SIG-M5 treated with dmso at 0.1 percent for 504 hours (cell line): ENCODE results near the gene APOOL.
"Not testable (repeated sequence)": the region's sequence is repeated elsewhere in the genome, so short reads cannot be mapped to it uniquely, and the experiment has no call there.

ENCODE experiments used
- DNase-seq: peaks from one replicate; lab custom pipeline; 2025; ENCODE audit not compliant: unreplicated experiment; lab: John Stamatoyannopoulos, UW

Gene APOOL

DNA sequence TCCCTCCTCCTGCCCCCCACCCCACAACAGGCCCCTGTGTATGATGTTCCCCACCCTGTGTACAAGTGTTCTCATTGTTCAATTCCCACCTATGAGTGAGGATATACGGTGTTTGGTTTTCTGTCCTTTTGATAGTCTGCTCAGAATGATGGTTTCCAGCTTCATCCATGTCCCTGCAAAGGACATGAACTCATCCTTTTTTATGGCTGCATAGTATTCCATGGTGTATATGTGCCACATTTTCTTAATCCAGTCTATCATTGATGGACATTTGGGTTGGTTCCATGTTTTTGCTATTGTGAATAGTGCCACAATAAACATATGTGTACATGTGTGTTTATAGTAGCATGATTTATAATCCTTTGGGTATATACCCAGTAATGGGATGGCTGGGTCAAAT is 73.6 kb downstream of the APOOL start:
- not testable (repeated sequence) for DNase-seq

DNA sequence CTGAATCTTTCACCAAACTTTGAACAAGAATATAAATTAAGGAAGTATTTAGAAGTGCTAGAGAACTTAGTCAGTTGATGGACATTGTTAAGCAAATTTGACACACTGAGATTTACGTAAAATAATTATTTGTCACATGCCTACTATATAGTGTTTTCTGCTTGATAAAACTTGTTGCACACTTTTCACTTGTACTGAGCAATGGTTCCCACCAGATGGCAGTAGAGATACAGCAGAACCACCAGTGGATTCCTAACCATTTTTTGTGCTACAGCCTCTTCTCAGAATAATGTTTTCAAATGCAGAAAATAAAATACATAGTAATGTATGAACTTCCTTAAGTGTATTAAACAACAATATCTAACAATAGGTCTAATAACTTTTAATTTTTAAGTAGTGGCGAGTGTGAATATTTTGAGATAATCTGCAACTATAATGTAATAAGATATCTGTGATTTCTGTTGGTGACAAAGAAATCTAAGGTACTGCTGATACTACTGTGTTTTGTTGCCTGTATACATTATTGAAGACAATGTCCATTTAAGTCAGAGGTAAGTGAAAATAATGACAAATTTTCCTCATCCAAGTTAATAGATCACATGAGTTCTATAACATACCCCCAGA is 81.2 kb downstream of the APOOL start:
- peak; percentile 15 for DNase-seq

DNA sequence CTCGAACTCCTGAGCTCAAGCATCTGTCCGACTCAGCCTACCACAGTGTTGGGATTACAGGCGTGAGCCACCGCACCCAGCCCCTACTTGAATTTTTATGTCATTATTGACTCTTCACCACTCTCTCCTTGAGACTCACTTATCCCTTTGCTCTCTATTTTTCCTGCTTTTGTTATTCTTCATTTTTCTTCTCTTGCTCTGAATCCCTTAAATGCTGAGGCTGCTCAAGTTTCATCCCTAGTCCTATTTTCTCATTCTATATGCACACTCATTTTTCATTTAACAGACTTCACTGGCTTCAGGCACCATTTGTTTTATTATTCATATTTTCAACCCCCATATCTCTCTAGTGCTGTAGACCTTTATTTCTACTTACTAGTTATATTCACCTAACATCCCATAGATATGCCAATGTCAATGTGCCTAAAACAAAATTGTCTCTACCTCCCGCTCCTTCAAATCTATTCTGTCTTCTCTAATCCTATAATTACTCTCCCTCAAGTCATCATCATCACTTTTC is 85.7 kb downstream of the APOOL start:
- no peak for DNase-seq

DNA sequence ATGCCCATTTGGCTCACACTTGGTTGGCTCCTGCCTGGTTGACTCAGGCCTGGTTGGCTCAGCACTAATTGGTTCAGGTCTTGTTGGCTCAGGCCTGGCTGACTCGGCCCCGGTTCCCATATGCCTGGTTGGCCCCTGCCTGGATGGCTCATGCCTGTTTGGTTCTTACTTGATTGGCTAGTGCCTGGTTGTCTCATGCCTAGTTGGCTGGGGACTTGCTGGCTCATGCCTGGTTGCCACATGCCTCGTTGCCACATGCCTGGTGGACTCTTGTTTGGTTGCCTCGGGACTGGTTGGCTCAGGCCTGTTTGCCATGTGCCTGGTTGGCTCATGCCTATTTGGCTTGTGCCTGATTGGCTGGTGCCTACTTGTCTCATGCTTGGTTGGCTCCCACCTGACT is 103.7 kb downstream of the APOOL start:
- DNase-seq = no peak

DNA sequence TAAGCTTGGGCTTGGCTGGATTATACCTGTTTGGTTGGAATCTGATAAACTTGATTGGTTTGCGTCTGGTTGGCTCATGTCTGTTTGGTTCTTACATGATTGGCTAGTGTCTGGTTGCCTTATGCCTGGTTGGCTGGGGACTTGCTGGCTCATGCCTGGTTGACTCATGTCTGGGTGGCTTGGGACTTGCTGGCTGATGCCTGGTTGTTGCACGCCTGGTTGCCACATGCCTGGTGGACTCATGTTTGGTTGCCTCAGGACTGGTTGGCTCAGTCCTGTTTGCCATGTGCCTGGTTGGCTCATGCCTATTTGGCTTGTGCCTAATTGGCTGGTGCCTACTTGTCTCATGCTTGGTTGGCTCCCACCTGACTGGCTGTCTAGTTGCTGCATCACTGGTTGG is 104.5 kb downstream of the APOOL start:
- DNase-seq = no peak

DNA sequence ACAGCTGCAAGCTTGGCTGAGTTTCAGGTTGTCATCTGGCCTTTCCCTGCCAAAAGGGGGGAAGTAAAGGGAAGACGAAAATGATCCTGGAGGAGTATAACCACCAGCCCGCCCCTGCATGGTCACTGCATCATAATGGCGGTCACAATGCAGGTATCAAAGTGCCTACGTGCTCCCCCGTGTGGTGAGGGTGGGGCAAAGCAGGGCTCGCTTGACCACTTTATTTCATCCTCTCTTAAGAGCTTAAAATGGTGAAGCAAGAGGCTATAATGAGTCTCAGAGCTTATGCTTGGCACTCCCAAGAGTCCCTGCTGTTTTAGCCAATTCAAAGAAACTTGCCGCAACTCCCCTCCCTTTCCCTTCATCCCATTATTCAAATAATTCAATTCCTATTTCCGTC is 105.6 kb downstream of the APOOL start:
- DNase-seq = no peak

DNA sequence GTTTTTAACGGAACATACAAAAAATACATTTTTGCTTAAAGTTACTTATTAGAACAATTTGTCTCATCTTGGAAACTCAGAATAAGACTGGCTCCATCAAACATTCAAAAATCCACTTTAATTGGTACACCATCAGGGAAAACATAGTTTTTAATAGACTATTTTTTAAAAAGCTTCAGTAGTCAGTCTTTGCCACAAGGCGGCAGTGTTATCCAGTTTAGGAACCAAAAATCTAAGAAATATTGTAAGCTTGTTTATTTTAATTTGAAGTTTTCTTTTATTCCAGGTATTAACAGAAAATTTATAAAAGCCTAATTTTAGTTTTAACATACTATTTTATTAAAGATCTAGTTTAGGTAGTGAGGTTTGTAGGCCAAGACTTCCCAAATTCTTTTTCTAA is 107.7 kb downstream of the APOOL start:
- DNase-seq = peak; percentile 19

DNA sequence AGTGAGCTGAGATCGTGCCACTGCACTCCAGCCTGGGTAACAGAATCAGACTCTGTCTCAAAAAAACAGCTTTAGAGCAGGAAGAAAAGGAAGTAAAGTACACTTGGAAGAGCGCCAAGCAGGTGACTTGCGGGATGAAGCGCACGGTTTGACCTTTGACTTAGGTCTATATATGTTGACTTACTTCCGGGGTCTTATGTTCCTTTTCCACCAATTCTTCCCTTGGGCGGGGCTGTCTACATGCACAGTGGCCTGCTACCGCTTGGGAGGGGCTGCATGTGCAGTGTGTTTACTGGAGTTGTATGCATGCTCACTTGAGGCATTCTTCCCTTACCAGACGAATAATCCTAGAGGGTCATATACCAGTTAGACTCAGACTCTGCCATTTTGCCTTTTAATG is 108.6 kb downstream of the APOOL start:
- DNase-seq = no peak

DNA sequence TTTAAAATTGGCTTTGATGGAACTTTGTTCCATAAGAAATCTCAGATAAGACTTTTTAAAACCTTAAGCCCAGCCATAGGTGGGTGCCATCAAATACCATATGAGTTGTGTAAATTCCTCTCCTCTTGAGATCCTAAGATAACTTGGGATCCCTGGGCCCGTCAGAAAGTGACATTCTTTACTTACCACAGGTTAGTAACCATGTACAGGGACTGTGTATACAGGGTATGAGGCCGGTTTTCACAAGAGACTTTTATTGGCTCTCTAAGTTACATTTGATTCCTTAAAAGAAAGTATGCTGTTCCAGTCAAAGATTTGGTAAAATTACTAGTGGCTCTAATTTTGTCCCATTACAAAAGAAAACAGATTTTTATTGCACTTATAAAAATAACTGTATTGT is 110.1 kb downstream of the APOOL start:
- DNase-seq = no peak

DNA sequence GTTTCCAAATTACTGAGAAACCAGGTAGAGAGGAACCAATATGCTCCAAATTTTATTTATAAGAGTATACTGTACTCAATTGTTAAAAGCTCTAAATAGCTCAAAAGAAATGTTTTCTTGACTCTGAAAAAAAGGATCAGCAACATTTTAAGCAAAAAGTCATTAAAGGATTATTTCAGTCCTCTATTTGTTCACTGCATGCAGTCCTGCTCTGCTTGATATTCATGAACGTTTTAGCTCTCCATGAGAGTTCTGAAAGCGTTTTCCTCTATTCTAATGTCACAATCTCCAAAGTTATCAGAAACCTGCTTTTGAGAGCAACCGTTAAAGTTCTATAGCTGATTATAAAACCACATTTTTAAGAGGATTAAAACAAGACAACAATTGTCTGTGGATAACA is 110.5 kb downstream of the APOOL start:
- no peak for DNase-seq

DNA sequence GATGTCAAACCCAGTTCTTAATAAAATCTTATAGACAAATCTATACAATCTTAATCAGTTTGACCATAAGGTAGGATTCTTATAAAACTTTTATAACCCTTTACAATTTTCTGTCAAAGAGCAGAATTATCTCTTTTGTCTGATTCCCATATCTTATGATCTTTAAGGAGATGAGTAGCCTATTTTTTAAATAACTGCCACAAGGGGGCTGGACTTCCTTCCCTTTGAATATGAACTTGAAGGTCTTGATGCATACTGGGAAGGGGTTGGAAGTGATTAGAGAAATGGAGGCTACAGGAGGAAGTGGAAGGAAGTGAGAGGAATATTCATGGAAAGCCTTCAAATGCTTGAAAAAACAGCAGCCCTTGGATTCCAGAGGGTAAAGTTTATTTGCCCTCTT is 111.1 kb downstream of the APOOL start:
- DNase-seq = no peak

DNA sequence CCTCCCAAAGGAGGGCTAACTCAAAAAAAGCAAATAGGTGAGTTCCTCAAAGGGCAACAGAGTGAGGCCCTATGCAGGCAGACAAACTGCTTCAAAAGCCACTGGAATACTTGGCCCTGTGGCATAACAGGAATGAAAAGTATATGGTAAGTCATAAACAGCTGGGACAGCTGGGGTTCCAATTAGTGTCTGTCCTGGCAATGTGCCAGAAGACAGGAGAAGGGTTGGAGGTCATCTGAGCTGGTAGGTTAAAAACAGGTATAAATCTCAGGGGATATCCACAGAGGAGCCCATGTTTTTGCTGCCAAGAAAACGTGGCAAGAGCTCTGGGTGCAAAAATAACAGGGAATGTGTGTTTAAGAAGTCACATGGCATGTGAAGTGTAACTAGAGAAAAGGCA is 111.6 kb downstream of the APOOL start:
- no peak for DNase-seq

DNA sequence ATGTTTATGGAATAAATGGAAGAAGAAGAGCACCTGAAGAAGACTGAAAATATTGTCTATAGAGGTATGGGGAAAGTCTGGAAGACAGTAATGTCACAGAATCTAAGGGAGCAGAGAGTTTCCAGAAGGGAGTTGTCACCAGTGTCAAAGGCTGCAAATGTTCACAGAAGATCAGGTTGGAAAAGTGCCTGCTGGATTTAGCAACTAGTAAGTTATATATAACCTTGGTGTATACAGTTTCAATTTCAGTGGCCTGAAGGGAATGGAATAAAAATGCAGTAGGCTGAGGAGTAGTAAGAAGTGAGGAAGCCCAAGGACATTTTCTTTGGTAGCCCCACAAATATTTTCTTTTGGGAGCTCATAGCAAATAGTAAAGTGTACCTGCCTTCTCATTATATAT is 132.7 kb downstream of the APOOL start:
- no peak for DNase-seq

DNA sequence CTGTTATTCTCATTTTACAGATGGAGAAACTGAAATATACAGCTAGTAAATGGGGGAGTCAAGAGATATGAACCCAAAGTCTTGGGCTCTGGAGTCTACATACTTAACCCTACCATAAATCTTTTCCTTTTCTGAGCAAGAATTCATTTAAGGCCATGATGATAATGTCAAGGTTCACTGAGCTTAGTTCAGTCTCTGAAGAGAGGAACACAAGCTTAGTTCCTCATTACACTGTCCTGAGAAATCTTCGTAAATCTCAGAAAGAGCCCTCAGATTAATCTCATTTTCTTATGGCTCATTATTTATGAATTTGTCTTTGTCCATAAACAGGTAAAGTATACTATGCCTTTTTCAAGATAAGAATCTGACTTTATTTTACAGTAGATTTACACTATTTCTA is 135.7 kb downstream of the APOOL start:
- DNase-seq = no peak

DNA sequence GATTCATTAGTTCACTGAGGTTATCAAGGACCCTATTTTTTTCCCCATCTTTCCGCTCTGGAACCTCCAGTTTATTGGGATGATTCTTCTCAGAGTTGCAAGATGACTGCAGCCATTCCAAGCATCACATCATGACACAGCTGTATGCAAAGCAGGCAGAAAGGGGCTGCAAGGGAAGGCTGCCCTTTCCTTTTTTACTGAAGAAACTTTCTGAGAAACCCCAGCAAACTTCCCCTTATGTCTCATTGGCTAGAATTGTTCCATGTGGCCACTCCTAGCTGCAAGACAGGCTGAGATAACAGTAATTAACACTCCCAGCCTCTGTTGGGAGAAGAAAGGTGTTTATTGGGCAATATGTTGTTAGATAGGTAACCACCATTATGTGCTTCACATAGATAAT is 137.3 kb downstream of the APOOL start:
- no peak for DNase-seq
